Breast epithelium (tissue), 4 donors: ENCODE data around the gene TDG. TPM values are rescaled to one million over a fixed set of nuclear protein-coding genes. Genes with fewer than 3 reads are reported as not detected.

Source experiments
- DNase-seq, 2 donors: peaks; one replicate each; pipeline ENCODE4 v3.0.0-alpha.2; 2019; ENCODE audit warnings: low spot score in 2 of 2
- H3K27ac ChIP-seq, 2 donors: fragments of 200-600 bp; sonication (generic) in 1 of 2; one replicate each; pipeline ENCODE4 v1.5.1; 2016 to 2019; ENCODE audit warnings: mild to moderate bottlenecking in 1 of 2
- H3K27me3 ChIP-seq, 2 donors: fragments of 200-600 bp; sonication (generic) in 1 of 2; one replicate each; pipeline versions ENCODE4 v1.5.1 to v1.6.0; 2017 to 2019; ENCODE audit warnings: control low read depth in 1 of 2, mild to moderate bottlenecking in 1 of 2
- H3K36me3 ChIP-seq: fragments of 200-600 bp; one replicate; pipeline ENCODE4 v1.5.1; 2019
- H3K4me1 ChIP-seq, 2 donors: fragments of 200-600 bp; sonication (generic); one replicate each; pipeline ENCODE4 v1.5.1; 2016 to 2019; ENCODE audit warnings: control low read depth in 1 of 2
- H3K4me3 ChIP-seq, 3 donors: fragments of 200-600 bp; sonication (generic); 1 replicate in 2 of 3; 2 replicates in 1 of 3; pipeline ENCODE4 v1.5.1; 2016 to 2019; ENCODE audit warnings: mild to moderate bottlenecking in 3 of 3, moderate library complexity in 2 of 3
- H3K9me3 ChIP-seq, 2 donors: fragments of 200-600 bp; sonication (generic) in 1 of 2; one replicate each; pipeline ENCODE4 v1.5.1; 2016 to 2019; ENCODE audit warnings: control low read depth in 1 of 2
- POLR2A ChIP-seq: fragments of 450-650 bp; IDR thresholded peaks from one replicate; pipeline ENCODE4 v1.6.1; 2016; ENCODE audit warnings: antibody characterized with exemption, mild to moderate bottlenecking, moderate library complexity
- POLR2AphosphoS5 ChIP-seq, 3 donors: sonication (generic); formaldehyde crosslinking; IDR thresholded peaks; one replicate each; pipeline ENCODE4 v1.6.1; 2017; ENCODE audit warnings: antibody characterized with exemption in 3 of 3
- intact Hi-C: fragments of 100-400 bp; cut with DNase I; formaldehyde crosslinking; loops from one replicate; pipeline ENCODE4 v1.15.1; 2023; ENCODE audit warnings: low total_unique reads
- total RNA-seq, 3 donors: library from RNA; depleted of rRNA; stranded (reverse); fragments of >200 nt; gene quantifications; one replicate each; pipeline ENCODE4 v1.1.0, GENCODE V29; 2016
- TF ChIP-seq, protein P1 (sequence below), 3 donors: fragments of 450-650 bp; IDR thresholded peaks; one replicate each; pipeline ENCODE4 v1.5.1; 2016 to 2017; ENCODE audit warnings: antibody characterized with exemption in 3 of 3, mild to moderate bottlenecking in 3 of 3, moderate library complexity in 3 of 3

Gene TDG
- total RNA-seq, 3 donors from 2014 or later: 14.4 to 37.5 (median 29.8) TPM

DNA sequence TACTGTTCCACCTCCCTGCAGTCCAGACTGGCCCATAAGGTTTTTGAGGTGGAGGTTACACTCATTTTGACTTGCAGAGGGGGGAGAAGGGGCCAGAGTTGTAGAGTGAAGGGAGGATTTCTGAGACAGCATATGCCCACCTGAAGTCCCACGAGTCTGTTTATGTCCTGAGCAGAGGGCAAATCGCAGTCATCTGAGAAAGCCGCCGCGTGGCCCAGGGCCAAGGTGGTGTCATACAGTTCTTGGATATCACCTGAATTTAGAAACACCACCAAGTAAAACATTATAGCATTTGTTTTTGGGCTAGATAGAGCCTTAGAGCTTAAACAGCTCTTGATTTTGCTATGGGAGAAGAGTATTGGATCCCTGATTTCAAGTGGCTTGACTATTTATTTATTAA lies 30.9 kb downstream of the TDG start:
- intact Hi-C loops: no loop called here
- H3K27ac ChIP-seq: no peak overlapping the region
- no peak for TF ChIP-seq POLR2AphosphoS5 (IDR thresholded peaks at IDR 0.05)
- TF ChIP-seq, protein P1, sequence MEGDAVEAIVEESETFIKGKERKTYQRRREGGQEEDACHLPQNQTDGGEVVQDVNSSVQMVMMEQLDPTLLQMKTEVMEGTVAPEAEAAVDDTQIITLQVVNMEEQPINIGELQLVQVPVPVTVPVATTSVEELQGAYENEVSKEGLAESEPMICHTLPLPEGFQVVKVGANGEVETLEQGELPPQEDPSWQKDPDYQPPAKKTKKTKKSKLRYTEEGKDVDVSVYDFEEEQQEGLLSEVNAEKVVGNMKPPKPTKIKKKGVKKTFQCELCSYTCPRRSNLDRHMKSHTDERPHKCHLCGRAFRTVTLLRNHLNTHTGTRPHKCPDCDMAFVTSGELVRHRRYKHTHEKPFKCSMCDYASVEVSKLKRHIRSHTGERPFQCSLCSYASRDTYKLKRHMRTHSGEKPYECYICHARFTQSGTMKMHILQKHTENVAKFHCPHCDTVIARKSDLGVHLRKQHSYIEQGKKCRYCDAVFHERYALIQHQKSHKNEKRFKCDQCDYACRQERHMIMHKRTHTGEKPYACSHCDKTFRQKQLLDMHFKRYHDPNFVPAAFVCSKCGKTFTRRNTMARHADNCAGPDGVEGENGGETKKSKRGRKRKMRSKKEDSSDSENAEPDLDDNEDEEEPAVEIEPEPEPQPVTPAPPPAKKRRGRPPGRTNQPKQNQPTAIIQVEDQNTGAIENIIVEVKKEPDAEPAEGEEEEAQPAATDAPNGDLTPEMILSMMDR (IDR thresholded peaks at IDR 0.05): no peak

DNA sequence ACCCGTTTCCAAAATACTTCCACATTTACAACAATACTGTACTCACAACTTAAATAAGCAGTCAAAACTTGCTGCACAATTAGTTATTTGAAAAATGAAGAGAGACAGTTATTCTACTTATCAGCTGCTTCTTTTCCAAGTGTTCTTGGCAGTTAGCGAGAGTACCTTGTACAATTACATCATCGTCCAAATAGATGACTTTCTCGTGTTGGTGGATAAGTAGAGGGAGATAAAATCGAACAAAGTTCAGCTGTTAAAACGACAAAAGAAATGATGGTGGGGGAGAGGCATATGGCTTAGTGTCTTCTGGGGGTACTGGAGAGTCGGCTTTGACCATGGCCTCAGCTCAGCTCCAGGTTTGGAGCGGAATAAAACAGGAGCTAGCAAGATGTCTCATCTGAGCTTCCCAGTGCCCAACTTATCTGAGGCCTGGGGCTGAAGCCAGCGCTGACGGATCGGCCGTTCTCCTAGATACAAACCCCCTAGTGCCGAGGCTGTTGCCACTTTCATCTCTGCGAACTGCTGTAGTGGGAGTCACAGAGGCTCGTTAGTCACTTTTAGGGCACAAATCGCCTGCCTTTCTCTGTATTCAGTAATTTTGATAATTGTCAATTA lies 31.7 kb downstream of the TDG start:
- H3K36me3 ChIP-seq: no peaks in the 10 kb centered on the region
- intact Hi-C loops: no loop called here
- peak overlapping the region; percentile 27 to 68 for H3K27ac ChIP-seq
- H3K27me3 ChIP-seq: no peaks in the 10 kb centered on the region
- no peaks in the 10 kb centered on the region for H3K4me1 ChIP-seq
- no peaks in the 10 kb centered on the region for H3K9me3 ChIP-seq
- peak in 1 of 3 donors; percentile 22 for TF ChIP-seq POLR2AphosphoS5 (IDR thresholded peaks at IDR 0.05)
- TF ChIP-seq, protein P1 (IDR thresholded peaks at IDR 0.05): no peak
- H3K4me3 ChIP-seq: peak overlapping the region in 1 of 3 donors; percentile 29
- DNase-seq: no peak

More for the DNA sequence above, 30.9 kb downstream of the TDG start:
- Histone ChIP-seq H3K27me3 (no peaks in the 10 kb centered on the region), H3K9me3 (no peaks in the 10 kb centered on the region), H3K4me3 (no peak overlapping the region), H3K36me3 (no peaks in the 10 kb centered on the region), H3K4me1 (no peaks in the 10 kb centered on the region)
- DNase-seq: no peak

DNA sequence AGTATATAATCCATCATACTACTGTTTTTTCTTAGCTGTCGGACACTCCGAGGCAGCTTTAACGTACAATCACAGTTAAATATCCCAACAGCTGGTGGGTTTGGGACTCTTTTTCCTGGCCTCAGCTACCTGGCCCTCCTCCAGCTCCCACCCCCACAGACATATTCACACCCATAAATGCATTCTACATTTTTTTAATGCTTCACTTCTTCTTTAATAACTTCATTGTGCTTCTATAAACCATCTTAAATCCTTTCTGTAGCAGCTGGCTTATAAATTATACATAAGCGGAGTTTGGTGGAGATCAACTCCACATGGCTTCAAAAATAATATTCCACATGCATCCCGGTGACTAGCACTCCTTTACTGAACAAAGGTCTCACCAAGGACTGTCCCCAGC lies 33.3 kb downstream of the TDG start:
- Histone ChIP-seq H3K4me3 (no peak overlapping the region), H3K27me3 (no peaks in the 10 kb centered on the region), H3K4me1 (no peaks in the 10 kb centered on the region), H3K9me3 (no peaks in the 10 kb centered on the region), H3K36me3 (no peaks in the 10 kb centered on the region), H3K27ac (peak overlapping the region in 1 of 2 donors; percentile 9)
- intact Hi-C loops: no loop called here
- TF ChIP-seq POLR2A (no peak), POLR2AphosphoS5 (IDR thresholded peaks at IDR 0.05) (no peak)
- TF ChIP-seq, protein P1 (IDR thresholded peaks at IDR 0.05): no peak
- DNase-seq: no peak

DNA sequence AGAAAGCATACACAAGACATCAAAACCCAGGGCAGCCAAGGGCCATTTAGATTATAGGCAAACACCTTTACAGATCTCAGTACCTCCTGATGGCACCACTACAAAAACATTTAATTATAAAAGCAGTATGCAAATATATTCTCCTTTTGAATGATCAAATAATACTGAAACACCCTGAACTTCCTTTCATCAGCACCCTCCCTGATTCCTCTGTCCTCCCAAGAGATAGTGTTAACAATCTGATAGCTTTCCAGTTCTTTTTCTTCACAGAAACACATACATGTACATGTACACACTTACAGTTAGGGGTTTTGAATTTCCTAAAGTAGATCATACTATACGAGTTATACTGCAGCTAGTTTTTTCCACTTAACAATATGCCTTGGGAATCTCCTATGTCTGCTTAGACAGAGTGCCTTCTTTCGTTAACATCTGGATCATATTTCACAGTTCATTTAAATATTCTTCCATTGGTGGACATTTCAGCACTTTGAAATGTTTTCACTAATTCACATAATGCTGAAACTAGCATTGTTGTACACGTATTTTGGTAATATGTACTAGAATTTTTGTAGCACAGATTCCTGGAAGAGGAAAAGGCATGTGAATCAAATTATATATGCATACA lies 35.2 kb downstream of the TDG start:
- Histone ChIP-seq H3K27me3 (no peaks in the 10 kb centered on the region), H3K9me3 (no peaks in the 10 kb centered on the region), H3K4me1 (no peaks in the 10 kb centered on the region), H3K27ac (no peak overlapping the region), H3K4me3 (no peak overlapping the region), H3K36me3 (no peaks in the 10 kb centered on the region)
- DNase-seq: no peak
- TF ChIP-seq POLR2AphosphoS5 (IDR thresholded peaks at IDR 0.05): no peak
- intact Hi-C loops: no loop called here

DNA sequence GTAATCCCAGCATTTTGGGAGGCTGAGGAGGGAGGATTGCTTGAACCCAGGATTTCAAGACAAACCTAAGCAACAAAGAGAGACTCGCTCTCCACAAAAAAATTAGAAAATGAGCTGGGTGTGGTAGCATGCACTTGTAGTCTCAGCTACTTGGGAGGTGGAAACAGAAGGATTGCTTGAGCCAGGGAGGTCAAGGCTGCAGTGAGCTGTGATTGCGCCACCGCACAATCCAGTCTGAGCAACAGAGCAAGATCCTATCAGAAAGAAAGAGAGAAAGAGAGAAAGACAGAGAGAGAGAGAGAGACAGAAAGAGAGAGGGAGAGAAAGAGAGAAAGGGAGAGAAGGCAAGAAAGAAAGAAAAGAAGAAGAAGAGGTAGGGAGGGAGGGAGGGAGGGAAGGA lies 37.0 kb downstream of the TDG start:
- no peaks in the 10 kb centered on the region for H3K9me3 ChIP-seq
- TF ChIP-seq POLR2AphosphoS5 (IDR thresholded peaks at IDR 0.05): no peak
- no peaks in the 10 kb centered on the region for H3K36me3 ChIP-seq
- intact Hi-C loops: no loop called here
- H3K4me3 ChIP-seq: no peak overlapping the region
- no peak for DNase-seq
- H3K4me1 ChIP-seq: no peaks in the 10 kb centered on the region
- no peak overlapping the region for H3K27ac ChIP-seq
- no peaks in the 10 kb centered on the region for H3K27me3 ChIP-seq

DNA sequence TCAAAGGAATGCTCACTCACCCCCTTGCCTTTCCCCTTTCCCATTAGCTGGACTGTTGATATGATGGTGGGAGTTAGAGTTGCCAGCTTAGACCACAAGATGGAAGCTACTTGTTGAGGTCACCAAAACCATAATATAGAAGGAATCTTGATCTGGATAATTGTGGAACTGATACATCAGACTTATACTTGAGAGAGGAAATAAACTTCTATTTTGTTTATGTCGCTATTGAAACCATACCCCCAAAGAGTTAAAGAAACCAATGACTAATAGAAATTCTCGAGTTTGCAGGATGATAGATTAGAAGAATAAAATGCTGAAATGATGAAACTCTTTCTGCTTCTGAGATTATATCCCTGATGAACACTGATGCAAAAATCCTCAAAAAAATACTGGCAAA lies 37.9 kb downstream of the TDG start:
- no peak for TF ChIP-seq POLR2AphosphoS5 (IDR thresholded peaks at IDR 0.05)
- TF ChIP-seq POLR2A: no peak
- TF ChIP-seq, protein P1 (IDR thresholded peaks at IDR 0.05): no peak

More for the DNA sequence above, 37.9 kb downstream of the TDG start:
- intact Hi-C loops: no loop called here
- Histone ChIP-seq H3K9me3 (no peaks in the 10 kb centered on the region), H3K36me3 (no peaks in the 10 kb centered on the region), H3K27me3 (no peaks in the 10 kb centered on the region), H3K27ac (no peak overlapping the region), H3K4me3 (no peak overlapping the region), H3K4me1 (no peaks in the 10 kb centered on the region)
- DNase-seq: no peak
